Osteocyte (in vitro differentiated cells): ENCODE results near the gene HYDIN. TPM values are rescaled to one million over a fixed set of nuclear protein-coding genes. Genes with fewer than 3 reads are reported as not detected.

Experiments used
- DNase-seq: peaks from one replicate; pipeline ENCODE4 v3.0.0; 2021; ENCODE audit warnings: mixed read lengths; ENCODE audit not compliant: unreplicated experiment; ENCODE audit errors: extremely low spot score
- H3K27ac Mint-ChIP-seq: one replicate; pipeline ENCODE4 v1.8.0; 2021; ENCODE audit warnings: mild to moderate bottlenecking, mixed read lengths; ENCODE audit not compliant: unreplicated experiment
- H3K27me3 Mint-ChIP-seq: one replicate; pipeline ENCODE4 v1.8.0; 2021; ENCODE audit warnings: mixed read lengths; ENCODE audit not compliant: unreplicated experiment
- H3K36me3 Mint-ChIP-seq: one replicate; pipeline ENCODE4 v1.8.0; 2021; ENCODE audit warnings: mixed read lengths; ENCODE audit not compliant: unreplicated experiment
- H3K4me1 Mint-ChIP-seq: one replicate; pipeline ENCODE4 v1.8.0; 2021; ENCODE audit warnings: mixed read lengths; ENCODE audit not compliant: unreplicated experiment
- H3K4me3 Mint-ChIP-seq: one replicate; pipeline ENCODE4 v1.8.0; 2021; ENCODE audit warnings: mild to moderate bottlenecking, moderate library complexity, mixed read lengths; ENCODE audit not compliant: unreplicated experiment
- H3K9me3 Mint-ChIP-seq: one replicate; pipeline ENCODE4 v1.8.0; 2021; ENCODE audit warnings: mixed read lengths; ENCODE audit not compliant: unreplicated experiment
- total RNA-seq: library from RNA; stranded (reverse); gene quantifications from 2 replicates; pipeline ENCODE4 v1.2.1, GENCODE V29; 2021
- TF ChIP-seq, protein P1 (sequence below): fragments of 200-600 bp; sonication (generic); IDR thresholded peaks from 2 replicates; pipeline ENCODE4 v1.5.0; 2021; ENCODE audit warnings: antibody characterized with exemption, mild to moderate bottlenecking, moderate library complexity

Gene HYDIN
- total RNA-seq, 1 donor from 2014 or later, result not detected

DNA sequence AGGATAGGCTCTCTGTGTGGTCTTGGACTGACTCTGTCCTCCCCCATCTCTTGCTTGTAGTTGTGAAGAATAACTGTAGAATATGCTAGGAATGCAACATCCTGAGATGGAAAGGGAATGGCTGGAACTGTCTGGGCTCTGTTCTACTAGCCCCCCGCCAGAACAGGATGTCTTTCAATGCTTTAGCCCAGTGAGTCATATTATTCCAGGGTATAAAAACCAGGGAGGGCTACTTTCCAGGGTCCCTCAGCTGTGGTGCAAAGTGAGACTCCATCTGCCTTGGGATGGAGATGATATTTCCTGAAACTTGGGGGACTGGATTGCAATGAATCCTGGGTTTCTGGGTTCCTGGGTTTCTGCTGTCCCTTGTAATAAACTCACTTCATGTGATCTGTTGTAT lies 32.1 kb downstream of the HYDIN start:
- Mint-ChIP-seq H3K27ac (no peak overlapping the region), H3K36me3 (no peaks in the 10 kb centered on the region), H3K27me3 (no peaks in the 10 kb centered on the region), H3K4me3 (no peak overlapping the region), H3K4me1 (no peaks in the 10 kb centered on the region), H3K9me3 (peaks cover 18% of the 10 kb centered on the region)
- TF ChIP-seq, protein P1, sequence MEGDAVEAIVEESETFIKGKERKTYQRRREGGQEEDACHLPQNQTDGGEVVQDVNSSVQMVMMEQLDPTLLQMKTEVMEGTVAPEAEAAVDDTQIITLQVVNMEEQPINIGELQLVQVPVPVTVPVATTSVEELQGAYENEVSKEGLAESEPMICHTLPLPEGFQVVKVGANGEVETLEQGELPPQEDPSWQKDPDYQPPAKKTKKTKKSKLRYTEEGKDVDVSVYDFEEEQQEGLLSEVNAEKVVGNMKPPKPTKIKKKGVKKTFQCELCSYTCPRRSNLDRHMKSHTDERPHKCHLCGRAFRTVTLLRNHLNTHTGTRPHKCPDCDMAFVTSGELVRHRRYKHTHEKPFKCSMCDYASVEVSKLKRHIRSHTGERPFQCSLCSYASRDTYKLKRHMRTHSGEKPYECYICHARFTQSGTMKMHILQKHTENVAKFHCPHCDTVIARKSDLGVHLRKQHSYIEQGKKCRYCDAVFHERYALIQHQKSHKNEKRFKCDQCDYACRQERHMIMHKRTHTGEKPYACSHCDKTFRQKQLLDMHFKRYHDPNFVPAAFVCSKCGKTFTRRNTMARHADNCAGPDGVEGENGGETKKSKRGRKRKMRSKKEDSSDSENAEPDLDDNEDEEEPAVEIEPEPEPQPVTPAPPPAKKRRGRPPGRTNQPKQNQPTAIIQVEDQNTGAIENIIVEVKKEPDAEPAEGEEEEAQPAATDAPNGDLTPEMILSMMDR, result no peak
- DNase-seq, result no peak

DNA sequence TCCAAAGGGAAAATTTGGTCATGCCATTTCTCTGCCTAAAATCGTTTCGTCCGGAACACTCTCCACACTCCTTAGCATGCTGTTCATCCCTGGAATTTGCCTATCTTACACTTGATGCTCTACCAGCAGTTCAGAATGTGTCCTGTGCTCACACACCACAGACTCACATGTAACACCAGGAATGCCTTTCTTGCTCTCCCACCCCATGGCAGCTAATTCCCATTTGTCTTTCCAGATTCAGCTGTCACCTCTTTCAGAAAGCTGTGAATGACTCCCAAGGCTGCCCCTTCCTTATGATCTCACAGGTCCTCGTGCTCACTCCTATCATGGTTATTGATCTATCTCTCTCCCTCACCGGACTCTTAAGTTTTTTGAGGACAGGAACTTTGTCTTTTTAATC lies 38.1 kb downstream of the HYDIN start:
- H3K4me3 Mint-ChIP-seq, result no peak overlapping the region
- no peaks in the 10 kb centered on the region for H3K27me3 Mint-ChIP-seq
- peaks cover 2% of the 10 kb centered on the region for H3K9me3 Mint-ChIP-seq
- no peak overlapping the region for H3K27ac Mint-ChIP-seq
- TF ChIP-seq, protein P1, result no peak
- H3K4me1 Mint-ChIP-seq, result no peaks in the 10 kb centered on the region
- H3K36me3 Mint-ChIP-seq, result no peaks in the 10 kb centered on the region
- DNase-seq, result no peak

DNA sequence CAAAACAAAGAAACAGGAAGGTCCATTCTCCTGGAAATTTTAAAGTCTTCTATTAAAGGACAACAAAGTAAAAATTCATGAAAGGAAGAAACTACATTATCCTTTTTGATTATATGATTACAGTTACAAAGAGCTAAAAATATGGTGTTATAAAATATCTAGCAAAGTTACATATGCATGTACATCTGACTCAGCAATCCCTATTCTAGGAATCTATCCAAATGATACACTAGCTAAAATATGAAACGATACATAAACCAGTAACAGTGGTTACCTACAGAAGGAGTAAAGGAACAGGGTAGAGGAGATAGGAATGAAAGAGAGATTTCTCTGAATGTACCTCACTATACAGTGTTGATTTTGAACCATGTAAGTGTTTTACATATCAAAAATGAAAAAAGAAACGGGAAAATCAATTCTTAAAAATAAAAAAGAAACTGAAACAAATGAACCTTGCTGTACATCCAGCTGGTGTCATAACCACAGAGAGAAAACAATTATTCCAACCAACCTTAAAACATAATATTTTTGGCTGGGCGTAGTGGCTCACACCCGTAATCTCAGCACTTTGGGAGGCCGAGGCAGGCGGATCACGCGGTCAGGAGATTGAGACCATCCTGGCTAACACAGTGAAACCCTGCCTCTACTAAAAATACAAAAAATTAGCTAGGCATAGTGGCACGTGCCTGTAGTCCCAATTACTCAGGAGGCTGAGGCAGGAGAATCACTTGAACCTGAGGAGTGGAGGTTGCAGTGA lies 41.4 kb downstream of the HYDIN start:
- no peaks in the 10 kb centered on the region for H3K27me3 Mint-ChIP-seq
- TF ChIP-seq, protein P1, result no peak
- no peaks in the 10 kb centered on the region for H3K4me1 Mint-ChIP-seq
- no peaks in the 10 kb centered on the region for H3K9me3 Mint-ChIP-seq
- H3K4me3 Mint-ChIP-seq, result no peak overlapping the region
- no peak overlapping the region for H3K27ac Mint-ChIP-seq
- DNase-seq, result no peak
- H3K36me3 Mint-ChIP-seq, result no peaks in the 10 kb centered on the region

DNA sequence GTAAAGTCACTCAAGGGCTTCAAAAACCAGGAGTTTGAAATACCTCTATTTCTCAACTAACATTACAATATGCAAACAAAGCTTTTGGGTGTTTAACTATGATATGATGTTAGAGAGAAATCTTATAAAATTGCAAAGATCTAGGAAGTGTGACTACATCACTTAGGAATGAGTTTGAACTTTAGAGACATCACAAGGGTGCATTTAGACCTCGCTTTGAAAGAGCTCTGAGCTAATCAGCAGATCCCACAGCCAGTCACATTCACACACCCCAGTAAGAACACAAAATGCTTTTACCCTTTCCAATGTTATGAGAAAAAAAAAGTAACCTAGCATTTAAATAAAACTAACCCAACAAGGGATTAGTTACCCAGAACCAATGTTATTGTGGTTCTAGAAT lies 45.2 kb downstream of the HYDIN start:
- TF ChIP-seq, protein P1, result no peak
- no peak overlapping the region for H3K27ac Mint-ChIP-seq
- no peak for DNase-seq
- H3K4me1 Mint-ChIP-seq, result no peaks in the 10 kb centered on the region
- H3K4me3 Mint-ChIP-seq, result no peak overlapping the region
- no peaks in the 10 kb centered on the region for H3K36me3 Mint-ChIP-seq
- H3K9me3 Mint-ChIP-seq, result peaks cover 7% of the 10 kb centered on the region
- no peaks in the 10 kb centered on the region for H3K27me3 Mint-ChIP-seq

DNA sequence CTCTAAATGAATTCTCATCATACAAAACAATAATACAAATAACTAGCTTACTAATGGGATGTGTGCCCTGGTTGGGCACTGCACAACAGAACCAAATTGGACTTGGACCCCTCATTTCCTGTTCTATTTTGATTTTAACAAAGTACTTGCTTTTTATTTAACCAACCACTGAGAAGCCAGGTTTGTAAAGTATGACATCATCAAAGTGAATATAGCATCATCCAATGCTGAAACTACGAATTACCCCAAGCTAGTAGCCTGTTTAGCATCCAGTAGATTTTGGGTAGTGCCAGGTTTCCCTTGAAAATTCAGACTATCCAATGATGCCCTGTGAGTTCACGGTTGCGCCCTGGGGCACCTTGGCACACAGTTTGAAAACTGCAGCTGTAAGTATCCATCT lies 51.0 kb downstream of the HYDIN start:
- Mint-ChIP-seq H3K27ac (no peak overlapping the region), H3K4me1 (no peaks in the 10 kb centered on the region), H3K9me3 (peaks cover 7% of the 10 kb centered on the region), H3K36me3 (no peaks in the 10 kb centered on the region), H3K4me3 (no peak overlapping the region), H3K27me3 (no peaks in the 10 kb centered on the region)
- TF ChIP-seq, protein P1, result no peak
- DNase-seq, result no peak
